Measurements from ENCODE around the gene TCF7L1. TPM values are rescaled to one million over a fixed set of nuclear protein-coding genes. Genes with fewer than 3 reads are reported as not detected.
"Not testable (repeated sequence)": the region's sequence is repeated elsewhere in the genome, so short reads cannot be mapped to it uniquely, and the experiment has no call there.

TCF7L1 gene
- total RNA-seq, 2 experiments from 2014 or later = not detected

DNA sequence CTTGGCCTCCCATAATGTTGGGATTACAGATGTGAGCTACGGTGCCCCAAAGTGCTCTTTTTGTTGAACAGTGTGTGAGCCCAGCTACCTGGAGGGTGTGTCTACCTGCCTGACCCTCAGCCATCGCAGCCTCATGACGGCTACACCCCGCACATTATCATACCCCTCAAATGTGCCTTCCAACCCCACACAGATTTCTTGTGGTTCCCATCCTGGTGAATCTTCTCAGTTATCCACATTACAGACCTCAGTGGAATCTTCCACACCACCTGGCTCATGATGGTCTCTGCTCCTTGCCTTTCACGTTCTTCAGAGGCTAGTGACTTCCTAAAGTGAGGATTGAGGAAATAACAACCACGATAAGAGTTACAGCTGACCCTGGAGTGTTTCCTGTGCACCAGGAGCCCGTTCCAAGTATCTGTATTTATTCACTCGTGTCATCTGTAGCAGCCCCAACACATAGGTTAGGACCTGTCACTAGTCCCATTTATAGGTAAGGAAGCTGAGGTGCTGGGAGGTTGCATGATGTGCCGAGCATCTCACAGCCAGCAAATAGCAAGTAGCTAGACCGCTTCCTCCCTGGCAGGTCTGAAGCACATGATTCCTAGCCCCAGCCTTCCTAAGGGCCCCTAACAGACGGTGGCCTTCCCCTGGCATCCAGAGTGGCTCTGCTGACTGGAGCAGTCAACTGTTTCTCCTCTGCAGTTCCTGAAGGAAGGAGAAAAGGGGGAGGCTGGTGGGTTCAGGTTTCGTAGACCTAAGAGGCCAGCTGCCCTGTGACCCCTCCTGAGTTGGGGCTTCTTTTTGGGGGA lies 47.3 kb downstream of the TCF7L1 start:
- ChIA-PET POLR2A (no interaction called here), CTCF (interaction anchor here (0.7 kb wide), 1 partner anchor 645 kb away, joined by 3 read pairs; no protein-coding TSS in a partner anchor)

GRCh38 chr2:85181134-85181631 lies 48.0 kb downstream of the TCF7L1 start:
- ChIA-PET POLR2A (no interaction called here), CTCF (no interaction called here)

DNA sequence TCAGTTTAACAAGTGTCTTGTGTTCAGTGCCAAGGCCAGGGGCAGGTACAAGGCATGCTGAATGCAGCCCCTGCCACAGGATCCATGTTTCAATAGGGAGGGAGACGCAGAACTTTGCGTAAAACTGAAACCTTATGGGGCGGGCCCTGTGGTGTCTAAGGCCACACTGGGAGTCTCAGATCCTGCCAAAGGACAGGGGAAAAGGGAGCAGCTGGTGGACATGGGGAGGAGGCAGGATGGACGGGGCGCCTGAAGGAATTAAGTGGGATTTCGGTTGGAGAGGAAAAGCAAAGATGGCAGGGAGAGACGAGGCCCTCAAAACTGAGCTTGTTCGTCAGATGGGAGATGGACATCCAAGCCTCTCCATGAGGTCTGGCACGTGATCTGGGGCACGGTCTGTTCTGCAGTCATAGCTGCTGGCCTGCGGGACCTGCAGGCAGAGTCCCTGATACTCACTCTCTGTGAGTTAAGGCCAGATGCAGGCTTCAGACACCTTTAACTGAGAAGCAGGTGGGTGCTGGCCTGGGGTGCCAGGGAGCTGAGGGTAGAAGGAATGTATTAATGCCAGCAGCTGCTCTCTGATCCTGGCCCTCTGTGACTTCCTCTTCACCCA lies 48.8 kb downstream of the TCF7L1 start:
- CTCF ChIA-PET = no interaction called here
- POLR2A ChIA-PET = no interaction called here

DNA sequence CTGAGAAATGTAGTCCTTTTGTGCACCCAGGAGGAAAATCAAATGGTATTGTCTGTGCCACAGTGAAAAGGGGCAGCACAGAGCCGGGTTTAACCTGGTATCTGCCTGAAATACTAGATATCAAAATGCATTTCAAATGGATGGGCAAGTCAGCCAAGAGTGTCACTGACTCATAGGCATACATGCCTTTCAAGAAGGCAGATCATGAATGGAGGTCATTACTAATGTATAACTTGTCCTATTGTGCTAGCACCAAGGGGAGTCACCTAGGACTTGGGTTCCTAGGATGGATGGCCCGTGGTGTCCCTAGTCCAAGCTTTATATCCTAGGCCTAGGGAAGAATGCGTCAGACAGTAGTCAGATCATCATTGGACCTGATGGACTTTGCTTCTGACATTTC lies 49.9 kb downstream of the TCF7L1 start:
- CTCF ChIA-PET = no interaction called here
- POLR2A ChIA-PET = no interaction called here

- ChIA-PET POLR2A (no interaction called here), CTCF (no interaction called here)
Observed at GRCh38 chr2:85183479-85183878, 50.3 kb downstream of the TCF7L1 start.

- ChIA-PET CTCF (no interaction called here), POLR2A (no interaction called here)
Observed at GRCh38 chr2:85184231-85184630, 51.0 kb downstream of the TCF7L1 start.

GRCh38 chr2:85184990-85185389 lies 51.8 kb downstream of the TCF7L1 start:
- ChIA-PET CTCF (interaction anchor here (1.6 kb wide), 1 partner anchor 33 kb away, joined by 3 read pairs; no protein-coding TSS in a partner anchor), POLR2A (no interaction called here)

- CTCF ChIA-PET = interaction anchor here (0.6 to 1.6 kb wide), 2 partner anchors 34 to 648 kb away, joined by 3 read pairs; no protein-coding TSS in a partner anchor
- POLR2A ChIA-PET = no interaction called here
Observed at GRCh38 chr2:85185431-85185940, 52.3 kb downstream of the TCF7L1 start.

DNA sequence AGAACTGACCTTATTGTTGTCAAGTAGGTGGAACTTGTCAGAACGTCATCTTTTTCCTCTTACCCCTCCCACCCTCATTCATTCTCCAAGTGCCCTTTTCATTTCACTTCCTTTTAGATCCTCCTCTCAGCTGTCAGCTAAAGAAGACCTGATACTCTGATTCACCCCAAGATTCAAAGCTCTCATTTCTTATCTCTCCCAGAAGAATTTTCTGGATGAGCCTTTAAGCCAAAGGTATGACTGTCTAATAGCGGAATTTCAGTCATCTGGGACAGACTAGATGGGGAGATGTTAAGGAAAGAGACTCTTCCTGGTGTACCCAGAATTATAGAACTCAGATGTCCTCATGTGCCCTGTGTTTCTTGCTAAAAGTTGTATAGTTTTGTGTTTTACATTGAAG lies 53.9 kb downstream of the TCF7L1 start:
- ChIA-PET CTCF (no interaction called here), POLR2A (no interaction called here)

DNA sequence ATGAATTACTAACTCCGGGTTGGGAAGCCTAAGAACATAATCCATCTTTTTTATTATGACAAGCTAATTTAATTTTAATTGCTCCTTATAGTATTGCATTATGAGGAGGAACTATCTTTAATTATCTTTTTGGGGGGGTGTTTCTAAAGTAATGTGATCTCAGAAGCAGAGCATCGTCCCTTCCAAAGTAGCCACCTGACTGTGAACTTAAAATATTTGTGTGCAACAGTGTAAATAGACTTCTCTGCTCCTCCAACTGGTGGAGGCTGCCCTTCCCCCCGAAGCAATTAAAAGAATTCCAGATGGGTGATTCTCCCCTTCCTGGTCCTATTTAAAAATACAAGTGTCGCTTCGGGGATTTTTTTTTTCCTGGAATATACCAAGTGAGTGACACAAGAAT lies 55.7 kb downstream of the TCF7L1 start:
- POLR2A ChIA-PET = no interaction called here
- CTCF ChIA-PET = no interaction called here

DNA sequence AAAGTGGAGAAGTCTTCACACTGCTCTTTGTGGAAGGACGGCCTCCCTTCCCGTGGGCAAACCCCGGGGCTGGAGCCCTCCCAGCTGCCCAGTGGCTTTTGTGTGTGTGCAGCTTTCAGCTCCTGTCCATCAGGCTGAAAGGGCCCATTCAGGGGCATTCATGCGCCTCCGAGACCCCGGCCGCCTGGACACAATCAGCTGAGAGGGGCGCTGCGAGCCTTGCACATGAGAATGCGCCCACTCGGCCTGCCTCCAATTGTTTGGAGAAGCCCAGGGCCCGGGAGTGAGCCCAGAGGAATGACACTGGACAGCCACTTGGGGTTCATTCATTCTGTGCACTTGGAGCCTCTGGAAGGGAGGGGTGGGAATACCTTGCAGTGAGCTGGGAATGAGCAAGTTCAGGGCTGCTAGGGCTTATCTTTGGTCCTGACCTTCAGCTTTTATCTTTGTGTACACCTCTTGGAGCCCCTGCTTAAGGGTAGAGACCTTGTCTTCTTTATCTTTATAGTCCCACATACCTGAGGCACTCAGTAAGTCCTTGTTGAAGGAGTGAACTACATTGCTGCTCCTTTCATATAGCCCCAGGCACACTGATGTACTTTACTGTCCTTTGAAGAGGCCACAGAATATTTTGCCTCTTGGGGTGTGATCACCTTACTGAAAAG lies 56.5 kb downstream of the TCF7L1 start:
- ChIA-PET CTCF (no interaction called here), POLR2A (no interaction called here)

DNA sequence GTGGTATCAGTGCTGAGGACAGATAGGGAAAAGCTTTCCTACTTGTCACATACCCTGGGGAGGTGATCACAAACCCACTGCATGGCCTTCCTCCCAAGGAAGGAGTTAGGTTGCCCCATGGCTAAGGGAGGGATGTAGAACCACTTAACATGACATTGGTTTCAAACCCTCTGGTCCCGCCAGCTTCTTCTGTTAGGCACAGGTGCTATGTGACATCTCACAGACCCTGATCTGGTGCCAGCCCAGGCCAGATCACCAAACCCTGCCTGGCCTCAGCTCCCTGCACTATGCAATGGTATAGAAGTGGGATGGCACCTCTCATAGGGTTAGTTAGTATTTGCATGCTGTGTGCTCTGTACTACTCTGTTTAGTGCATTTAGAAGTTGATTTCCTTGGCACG lies 58.0 kb downstream of the TCF7L1 start:
- ChIA-PET CTCF (no interaction called here), POLR2A (no interaction called here)

- POLR2A ChIA-PET = no interaction called here
- CTCF ChIA-PET = no interaction called here
Observed at GRCh38 chr2:85194780-85195480, 61.7 kb downstream of the TCF7L1 start.

- POLR2A ChIA-PET = no interaction called here
- CTCF ChIA-PET = no interaction called here
Observed at GRCh38 chr2:85195956-85196355, 62.8 kb downstream of the TCF7L1 start.

GRCh38 chr2:85199698-85200097 lies 66.5 kb downstream of the TCF7L1 start:
- POLR2A ChIA-PET = no interaction called here
- CTCF ChIA-PET = no interaction called here

GRCh38 chr2:85209887-85210286 lies 76.7 kb downstream of the TCF7L1 start:
- ChIA-PET POLR2A (no interaction called here), CTCF (interaction anchor here (1.6 kb wide), 1 partner anchor 11 kb away, joined by 3 read pairs; no protein-coding TSS in a partner anchor)

GRCh38 chr2:85210511-85210910 lies 77.3 kb downstream of the TCF7L1 start:
- CTCF ChIA-PET = interaction anchor here (1.6 kb wide), 1 partner anchor 10 kb away, joined by 3 read pairs; no protein-coding TSS in a partner anchor
- POLR2A ChIA-PET = no interaction called here

DNA sequence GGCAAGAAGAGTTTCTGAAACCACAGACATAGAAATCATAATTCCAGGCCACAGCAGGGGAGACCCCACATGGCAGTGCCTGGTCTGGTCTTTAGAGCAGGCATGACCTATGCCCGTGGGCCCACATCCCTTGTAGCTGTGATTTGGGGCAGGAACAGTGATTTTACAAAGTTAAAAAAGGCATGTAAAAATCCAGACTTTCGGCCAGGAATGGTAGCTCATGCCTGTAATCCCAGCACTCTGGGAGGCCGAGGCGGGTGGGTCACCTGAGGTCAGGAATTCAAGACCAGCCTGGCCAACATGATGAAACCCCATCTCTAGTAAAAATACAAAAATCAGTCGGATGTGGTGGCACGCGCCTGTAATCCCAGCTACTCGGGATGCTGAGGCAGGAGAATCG lies 78.4 kb downstream of the TCF7L1 start:
- POLR2A ChIA-PET = not testable (repeated sequence)
- CTCF ChIA-PET = interaction anchor here (0.7 to 1.6 kb wide), 2 partner anchors 9 to 15 kb away, joined by 3 read pairs; no protein-coding TSS in a partner anchor

DNA sequence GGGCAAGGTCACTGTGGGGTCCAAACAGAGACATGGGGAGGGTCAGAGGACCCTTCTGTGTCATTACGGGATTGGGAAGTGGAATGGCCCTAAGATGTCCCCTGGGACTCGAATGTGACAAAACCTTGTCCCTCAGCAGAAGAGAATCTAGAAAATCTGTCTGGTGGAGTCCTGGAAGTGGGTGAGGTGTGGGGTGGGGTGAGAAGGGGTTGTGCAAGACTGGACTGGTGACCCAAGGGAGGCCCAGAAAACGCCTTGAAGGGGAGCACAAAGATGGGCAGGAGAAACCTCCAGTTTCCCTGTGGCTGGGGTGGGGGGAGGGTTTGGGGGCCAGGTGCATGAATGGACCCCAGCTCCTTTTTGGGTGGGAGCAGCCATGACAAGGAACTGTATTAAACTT lies 79.6 kb downstream of the TCF7L1 start:
- POLR2A ChIA-PET = interaction anchor here (0.5 kb wide), 1 partner anchor 104 kb away, joined by 6 read pairs; no protein-coding TSS in a partner anchor
- CTCF ChIA-PET = no interaction called here

- CTCF ChIA-PET = no interaction called here
- POLR2A ChIA-PET = interaction anchor here (0.5 kb wide), 1 partner anchor 105 kb away, joined by 6 read pairs; no protein-coding TSS in a partner anchor
Observed at GRCh38 chr2:85213404-85213803, 80.2 kb downstream of the TCF7L1 start.

All from activated CD8-positive, alpha-beta memory T cell treated with anti-CD3 and anti-CD28 coated beads for 36 hours (primary cell).